HepG2 (cell line): ENCODE measurements around the gene IQCE. TPM values are rescaled to one million over a fixed set of nuclear protein-coding genes. Genes with fewer than 3 reads are reported as not detected.

Source experiments
- ASH2L ChIP-seq: fragments of 300-600, 200-600 bp; sonication (generic); IDR thresholded peaks from 2 replicates; pipeline ENCODE4 v1.7.0; 2017; ENCODE audit warnings: low read depth, mild to moderate bottlenecking, moderate library complexity, mixed read lengths, low read length; ENCODE audit not compliant: insufficient read length
- IRX3 ChIP-seq: sonication (generic); formaldehyde crosslinking; IDR thresholded peaks from 2 replicates; pipeline ENCODE4 v1.8.1; 2023; ENCODE audit warnings: mild to moderate bottlenecking, low read depth, missing genetic modification reagents, borderline replicate concordance
- MYC ChIP-seq: sonication (generic); formaldehyde crosslinking; IDR thresholded peaks from 2 replicates; pipeline ENCODE4 v1.9.0; 2021; ENCODE audit warnings: missing genetic modification reagents, borderline replicate concordance
- SALL2 ChIP-seq: sonication (generic); formaldehyde crosslinking; IDR thresholded peaks from 2 replicates; pipeline ENCODE4 v1.8.1; 2023; ENCODE audit warnings: mild to moderate bottlenecking, missing genetic modification reagents, inconsistent platforms
- ZNF292 ChIP-seq: sonication (generic); formaldehyde crosslinking; IDR thresholded peaks from 2 replicates; pipeline ENCODE4 v1.8.1; 2022; ENCODE audit warnings: mild to moderate bottlenecking, low read depth, missing genetic modification reagents, borderline replicate concordance
- ZNF432 ChIP-seq: sonication (generic); formaldehyde crosslinking; IDR thresholded peaks from 2 replicates; pipeline ENCODE4 v1.5.0; 2020; ENCODE audit warnings: missing genetic modification reagents, mild to moderate bottlenecking, borderline replicate concordance
- ZNF468 ChIP-seq: sonication (generic); formaldehyde crosslinking; IDR thresholded peaks from 2 replicates; pipeline ENCODE4 v1.8.0; 2022; ENCODE audit warnings: mild to moderate bottlenecking, moderate library complexity, missing genetic modification reagents
- polyA plus RNA-seq, 8 experiments: library from polyadenylated mRNA; depleted of rRNA in 3 of 8; stranded (reverse) in 7 of 8; unstranded in 1 of 8; fragments of >200 nt; fragmentation: Illumina TruSeq in 4 of 8; extraction: Trizol in 4 of 8; gene quantifications; 2 replicates each; pipeline versions ENCODE4 v1.2.1 to v1.2.3, GENCODE V29; 2011 to 2016; ENCODE audit warnings: low read depth in 4 of 8, missing spikeins in 1 of 8, mixed read lengths in 1 of 8; ENCODE audit not compliant: insufficient read depth in 1 of 8
- total RNA-seq, 5 experiments: library from RNA; depleted of rRNA; stranded (reverse); fragments of >200 nt; fragmentation: Illumina TruSeq; extraction: Trizol; gene quantifications; 2 replicates each; pipeline ENCODE4 v1.2.3, GENCODE V29; 2016; ENCODE audit warnings: low read depth in 1 of 5
- TF ChIP-seq, protein P1 (sequence below): IDR thresholded peaks from 2 replicates; pipeline ENCODE4 v1.4.0; 2020; ENCODE audit warnings: mild to moderate bottlenecking, missing genetic modification reagents
- TF ChIP-seq, protein P2 (sequence below): sonication (generic); formaldehyde crosslinking; IDR thresholded peaks from 2 replicates; pipeline ENCODE4 v1.9.0; 2021; ENCODE audit warnings: missing genetic modification reagents, mild to moderate bottlenecking, borderline replicate concordance
- TF ChIP-seq, protein P3 (sequence below): sonication (generic); formaldehyde crosslinking; IDR thresholded peaks from 2 replicates; pipeline ENCODE4 v1.4.0; 2020; ENCODE audit warnings: missing genetic modification reagents, borderline replicate concordance
- TF ChIP-seq, protein P4 (sequence below): sonication (generic); formaldehyde crosslinking; IDR thresholded peaks from 2 replicates; pipeline ENCODE4 v1.4.0; 2020; ENCODE audit warnings: missing genetic modification reagents
- TF ChIP-seq, protein P5 (sequence below): sonication (generic); formaldehyde crosslinking; IDR thresholded peaks from 2 replicates; pipeline ENCODE4 v1.4.0; 2020; ENCODE audit warnings: missing genetic modification reagents

Gene IQCE
- total and polyA plus RNA-seq, 2 of the 13 experiments (the other 11 are each of a cell fraction or from before 2014, with no cell fraction given): 1.5 to 2.5 TPM

DNA sequence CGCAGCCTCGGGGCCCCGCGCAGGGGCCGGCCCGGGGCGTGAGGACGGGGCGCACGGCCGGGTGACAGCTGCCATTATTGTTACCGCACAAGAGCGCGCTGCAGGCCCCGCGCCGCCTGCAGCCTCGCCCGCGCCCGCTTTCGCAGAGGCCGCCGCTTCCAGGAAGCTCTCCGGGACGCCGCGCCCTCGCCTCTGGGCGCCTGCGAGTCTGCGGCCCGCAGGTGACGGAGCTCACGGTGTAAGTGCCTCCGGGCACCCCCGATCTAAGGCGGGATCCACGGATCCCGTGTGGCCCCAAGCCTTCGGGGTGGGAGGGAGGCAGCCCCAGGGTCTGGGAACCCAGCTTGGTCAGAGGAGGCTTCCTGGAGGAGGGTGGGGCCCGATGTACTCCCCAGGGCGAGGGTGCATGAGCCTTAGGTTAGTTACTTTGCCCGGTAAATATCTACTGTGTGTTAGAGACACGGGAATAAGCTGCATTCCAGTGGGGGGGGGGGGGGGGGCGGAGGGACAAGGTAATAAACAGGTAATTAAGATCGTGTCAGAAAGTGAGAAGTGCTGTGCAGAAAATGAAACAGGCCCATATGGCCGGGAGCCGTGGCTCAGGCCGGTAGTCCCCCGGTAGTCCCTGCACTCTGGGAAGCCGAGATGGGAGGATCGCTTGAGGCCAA, 638 bp downstream of the IQCE start (continued):
- no peak for TF ChIP-seq ZNF432
- peak; percentile 26 for TF ChIP-seq ASH2L
- TF ChIP-seq, protein P1, sequence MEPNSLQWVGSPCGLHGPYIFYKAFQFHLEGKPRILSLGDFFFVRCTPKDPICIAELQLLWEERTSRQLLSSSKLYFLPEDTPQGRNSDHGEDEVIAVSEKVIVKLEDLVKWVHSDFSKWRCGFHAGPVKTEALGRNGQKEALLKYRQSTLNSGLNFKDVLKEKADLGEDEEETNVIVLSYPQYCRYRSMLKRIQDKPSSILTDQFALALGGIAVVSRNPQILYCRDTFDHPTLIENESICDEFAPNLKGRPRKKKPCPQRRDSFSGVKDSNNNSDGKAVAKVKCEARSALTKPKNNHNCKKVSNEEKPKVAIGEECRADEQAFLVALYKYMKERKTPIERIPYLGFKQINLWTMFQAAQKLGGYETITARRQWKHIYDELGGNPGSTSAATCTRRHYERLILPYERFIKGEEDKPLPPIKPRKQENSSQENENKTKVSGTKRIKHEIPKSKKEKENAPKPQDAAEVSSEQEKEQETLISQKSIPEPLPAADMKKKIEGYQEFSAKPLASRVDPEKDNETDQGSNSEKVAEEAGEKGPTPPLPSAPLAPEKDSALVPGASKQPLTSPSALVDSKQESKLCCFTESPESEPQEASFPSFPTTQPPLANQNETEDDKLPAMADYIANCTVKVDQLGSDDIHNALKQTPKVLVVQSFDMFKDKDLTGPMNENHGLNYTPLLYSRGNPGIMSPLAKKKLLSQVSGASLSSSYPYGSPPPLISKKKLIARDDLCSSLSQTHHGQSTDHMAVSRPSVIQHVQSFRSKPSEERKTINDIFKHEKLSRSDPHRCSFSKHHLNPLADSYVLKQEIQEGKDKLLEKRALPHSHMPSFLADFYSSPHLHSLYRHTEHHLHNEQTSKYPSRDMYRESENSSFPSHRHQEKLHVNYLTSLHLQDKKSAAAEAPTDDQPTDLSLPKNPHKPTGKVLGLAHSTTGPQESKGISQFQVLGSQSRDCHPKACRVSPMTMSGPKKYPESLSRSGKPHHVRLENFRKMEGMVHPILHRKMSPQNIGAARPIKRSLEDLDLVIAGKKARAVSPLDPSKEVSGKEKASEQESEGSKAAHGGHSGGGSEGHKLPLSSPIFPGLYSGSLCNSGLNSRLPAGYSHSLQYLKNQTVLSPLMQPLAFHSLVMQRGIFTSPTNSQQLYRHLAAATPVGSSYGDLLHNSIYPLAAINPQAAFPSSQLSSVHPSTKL (CRISPR knock-in tag): no peak
- no peak for TF ChIP-seq ZNF292 (CRISPR knock-in tag)
- TF ChIP-seq MYC (CRISPR knock-in tag): peak; percentile 6; the same call in 1 of the 2 replicates
- TF ChIP-seq IRX3 (CRISPR knock-in tag): 0 out of 2 replicates have a peak, but pooled peaks have one; percentile 57
- TF ChIP-seq ZNF468 (CRISPR knock-in tag): no peak
- TF ChIP-seq, protein P2, sequence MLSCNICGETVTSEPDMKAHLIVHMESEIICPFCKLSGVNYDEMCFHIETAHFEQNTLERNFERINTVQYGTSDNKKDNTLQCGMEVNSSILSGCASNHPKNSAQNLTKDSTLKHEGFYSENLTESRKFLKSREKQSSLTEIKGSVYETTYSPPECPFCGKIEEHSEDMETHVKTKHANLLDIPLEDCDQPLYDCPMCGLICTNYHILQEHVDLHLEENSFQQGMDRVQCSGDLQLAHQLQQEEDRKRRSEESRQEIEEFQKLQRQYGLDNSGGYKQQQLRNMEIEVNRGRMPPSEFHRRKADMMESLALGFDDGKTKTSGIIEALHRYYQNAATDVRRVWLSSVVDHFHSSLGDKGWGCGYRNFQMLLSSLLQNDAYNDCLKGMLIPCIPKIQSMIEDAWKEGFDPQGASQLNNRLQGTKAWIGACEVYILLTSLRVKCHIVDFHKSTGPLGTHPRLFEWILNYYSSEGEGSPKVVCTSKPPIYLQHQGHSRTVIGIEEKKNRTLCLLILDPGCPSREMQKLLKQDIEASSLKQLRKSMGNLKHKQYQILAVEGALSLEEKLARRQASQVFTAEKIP: no peak
- TF ChIP-seq SALL2 (CRISPR knock-in tag): 0 out of 2 replicates have a peak, but pooled peaks have one; percentile 20
- TF ChIP-seq, protein P3, sequence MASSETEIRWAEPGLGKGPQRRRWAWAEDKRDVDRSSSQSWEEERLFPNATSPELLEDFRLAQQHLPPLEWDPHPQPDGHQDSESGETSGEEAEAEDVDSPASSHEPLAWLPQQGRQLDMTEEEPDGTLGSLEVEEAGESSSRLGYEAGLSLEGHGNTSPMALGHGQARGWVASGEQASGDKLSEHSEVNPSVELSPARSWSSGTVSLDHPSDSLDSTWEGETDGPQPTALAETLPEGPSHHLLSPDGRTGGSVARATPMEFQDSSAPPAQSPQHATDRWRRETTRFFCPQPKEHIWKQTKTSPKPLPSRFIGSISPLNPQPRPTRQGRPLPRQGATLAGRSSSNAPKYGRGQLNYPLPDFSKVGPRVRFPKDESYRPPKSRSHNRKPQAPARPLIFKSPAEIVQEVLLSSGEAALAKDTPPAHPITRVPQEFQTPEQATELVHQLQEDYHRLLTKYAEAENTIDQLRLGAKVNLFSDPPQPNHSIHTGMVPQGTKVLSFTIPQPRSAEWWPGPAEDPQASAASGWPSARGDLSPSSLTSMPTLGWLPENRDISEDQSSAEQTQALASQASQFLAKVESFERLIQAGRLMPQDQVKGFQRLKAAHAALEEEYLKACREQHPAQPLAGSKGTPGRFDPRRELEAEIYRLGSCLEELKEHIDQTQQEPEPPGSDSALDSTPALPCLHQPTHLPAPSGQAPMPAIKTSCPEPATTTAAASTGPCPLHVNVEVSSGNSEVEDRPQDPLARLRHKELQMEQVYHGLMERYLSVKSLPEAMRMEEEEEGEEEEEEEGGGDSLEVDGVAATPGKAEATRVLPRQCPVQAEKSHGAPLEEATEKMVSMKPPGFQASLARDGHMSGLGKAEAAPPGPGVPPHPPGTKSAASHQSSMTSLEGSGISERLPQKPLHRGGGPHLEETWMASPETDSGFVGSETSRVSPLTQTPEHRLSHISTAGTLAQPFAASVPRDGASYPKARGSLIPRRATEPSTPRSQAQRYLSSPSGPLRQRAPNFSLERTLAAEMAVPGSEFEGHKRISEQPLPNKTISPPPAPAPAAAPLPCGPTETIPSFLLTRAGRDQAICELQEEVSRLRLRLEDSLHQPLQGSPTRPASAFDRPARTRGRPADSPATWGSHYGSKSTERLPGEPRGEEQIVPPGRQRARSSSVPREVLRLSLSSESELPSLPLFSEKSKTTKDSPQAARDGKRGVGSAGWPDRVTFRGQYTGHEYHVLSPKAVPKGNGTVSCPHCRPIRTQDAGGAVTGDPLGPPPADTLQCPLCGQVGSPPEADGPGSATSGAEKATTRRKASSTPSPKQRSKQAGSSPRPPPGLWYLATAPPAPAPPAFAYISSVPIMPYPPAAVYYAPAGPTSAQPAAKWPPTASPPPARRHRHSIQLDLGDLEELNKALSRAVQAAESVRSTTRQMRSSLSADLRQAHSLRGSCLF (CRISPR knock-in tag): no peak
- TF ChIP-seq, protein P4, sequence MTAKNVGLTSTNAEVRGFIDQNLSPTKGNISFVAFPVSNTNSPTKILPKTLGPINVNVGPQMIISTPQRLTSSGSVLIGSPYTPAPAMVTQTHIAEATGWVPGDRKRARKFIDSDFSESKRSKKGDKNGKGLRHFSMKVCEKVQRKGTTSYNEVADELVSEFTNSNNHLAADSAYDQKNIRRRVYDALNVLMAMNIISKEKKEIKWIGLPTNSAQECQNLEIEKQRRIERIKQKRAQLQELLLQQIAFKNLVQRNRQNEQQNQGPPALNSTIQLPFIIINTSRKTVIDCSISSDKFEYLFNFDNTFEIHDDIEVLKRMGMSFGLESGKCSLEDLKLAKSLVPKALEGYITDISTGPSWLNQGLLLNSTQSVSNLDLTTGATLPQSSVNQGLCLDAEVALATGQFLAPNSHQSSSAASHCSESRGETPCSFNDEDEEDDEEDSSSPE (CRISPR knock-in tag): 0 out of 2 replicates have a peak, but pooled peaks have one; percentile 0
- TF ChIP-seq, protein P5, sequence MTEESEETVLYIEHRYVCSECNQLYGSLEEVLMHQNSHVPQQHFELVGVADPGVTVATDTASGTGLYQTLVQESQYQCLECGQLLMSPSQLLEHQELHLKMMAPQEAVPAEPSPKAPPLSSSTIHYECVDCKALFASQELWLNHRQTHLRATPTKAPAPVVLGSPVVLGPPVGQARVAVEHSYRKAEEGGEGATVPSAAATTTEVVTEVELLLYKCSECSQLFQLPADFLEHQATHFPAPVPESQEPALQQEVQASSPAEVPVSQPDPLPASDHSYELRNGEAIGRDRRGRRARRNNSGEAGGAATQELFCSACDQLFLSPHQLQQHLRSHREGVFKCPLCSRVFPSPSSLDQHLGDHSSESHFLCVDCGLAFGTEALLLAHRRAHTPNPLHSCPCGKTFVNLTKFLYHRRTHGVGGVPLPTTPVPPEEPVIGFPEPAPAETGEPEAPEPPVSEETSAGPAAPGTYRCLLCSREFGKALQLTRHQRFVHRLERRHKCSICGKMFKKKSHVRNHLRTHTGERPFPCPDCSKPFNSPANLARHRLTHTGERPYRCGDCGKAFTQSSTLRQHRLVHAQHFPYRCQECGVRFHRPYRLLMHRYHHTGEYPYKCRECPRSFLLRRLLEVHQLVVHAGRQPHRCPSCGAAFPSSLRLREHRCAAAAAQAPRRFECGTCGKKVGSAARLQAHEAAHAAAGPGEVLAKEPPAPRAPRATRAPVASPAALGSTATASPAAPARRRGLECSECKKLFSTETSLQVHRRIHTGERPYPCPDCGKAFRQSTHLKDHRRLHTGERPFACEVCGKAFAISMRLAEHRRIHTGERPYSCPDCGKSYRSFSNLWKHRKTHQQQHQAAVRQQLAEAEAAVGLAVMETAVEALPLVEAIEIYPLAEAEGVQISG (CRISPR knock-in tag): no peak
